ENCODE measurements around the gene FAM229B. TPM values are rescaled to one million over a fixed set of nuclear protein-coding genes. Genes with fewer than 3 reads are reported as not detected.

The FAM229B gene
- total and polyA plus RNA-seq, 4 experiments from 2014 or later, result 1.7 to 7.6 (median 2.9) TPM

GRCh38 chr6:112113918-112114317, 26.5 kb downstream of the FAM229B start:
- Histone ChIP-seq H3K4me1 (ENCODE audit: insufficient read depth, low read length) (no peaks in the 10 kb centered on the region), H3K36me3 (ENCODE audit: insufficient read depth, low read length) (no peaks in the 10 kb centered on the region), H3K27ac (ENCODE audit: low read depth, low read length) (no peak overlapping the region), H3K4me3 (ENCODE audit: low read length in 2 of 2) (no peak overlapping the region), H3K9me3 (ENCODE audit: control insufficient read depth in 1 of 2, low read length in 2 of 2) (no peaks in the 10 kb centered on the region), H3K27me3 (ENCODE audit: insufficient read depth, low read length) (no peaks in the 10 kb centered on the region)
- no peaks in the 10 kb centered on the region for H3K4me1 Mint-ChIP-seq
- intact Hi-C loops (cut with micrococcal nuclease), result no loop called here
- DNase-seq, result no peak
- H3K36me3 Mint-ChIP-seq, result no peaks in the 10 kb centered on the region
- ChIA-PET POLR2A (ENCODE audit: partially characterized antibody) (no interaction called here), CTCF (ENCODE audit: partially characterized antibody) (no interaction called here)
- peaks cover 10 to 17% of the 10 kb centered on the region in 2 donors for H3K27me3 Mint-ChIP-seq
- H3K27ac Mint-ChIP-seq, result no peak overlapping the region
- no peak overlapping the region for H3K4me3 Mint-ChIP-seq
- H3K9me3 Mint-ChIP-seq, result no peaks in the 10 kb centered on the region

DNA sequence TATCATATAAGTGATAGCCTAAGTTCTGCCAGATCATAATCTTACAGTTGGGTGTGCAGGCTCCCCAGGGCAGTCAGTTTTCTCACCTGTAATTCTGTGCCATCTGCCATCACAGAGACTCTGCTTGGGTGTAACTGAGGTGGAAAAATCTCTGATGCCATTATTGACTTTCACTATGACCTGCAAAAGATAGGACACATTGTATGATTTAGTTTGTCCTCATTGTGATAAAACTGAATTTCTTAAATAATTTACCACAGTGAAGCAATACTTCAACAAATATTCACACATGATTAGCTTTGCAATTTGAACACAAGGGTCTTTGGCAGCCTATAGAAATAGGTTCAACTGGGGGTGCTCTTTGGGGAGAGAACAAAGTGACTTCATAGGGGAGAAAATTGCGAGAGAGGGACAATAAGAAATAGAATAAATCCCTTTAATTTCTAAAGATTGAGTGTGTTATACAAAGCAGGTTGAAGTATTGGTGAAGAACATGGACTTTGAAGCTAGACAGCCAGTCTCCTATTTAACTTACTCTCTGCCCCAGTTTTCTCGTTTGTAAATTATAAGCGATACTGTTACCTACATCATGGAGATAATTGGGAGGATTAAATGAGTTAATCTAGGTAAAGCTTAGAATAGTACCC, 27.3 kb downstream of the FAM229B start:
- intact Hi-C loops (cut with micrococcal nuclease), result no loop called here
- CTCF ChIA-PET (ENCODE audit: partially characterized antibody), result no interaction called here
- no peak overlapping the region for H3K4me3 ChIP-seq (ENCODE audit: low read length in 2 of 2)
- H3K27ac Mint-ChIP-seq, result no peak overlapping the region
- H3K27me3 ChIP-seq (ENCODE audit: insufficient read depth, low read length), result no peaks in the 10 kb centered on the region
- H3K9me3 Mint-ChIP-seq, result no peaks in the 10 kb centered on the region
- DNase-seq, result no peak
- peaks cover 10 to 17% of the 10 kb centered on the region in 2 donors for H3K27me3 Mint-ChIP-seq
- no peaks in the 10 kb centered on the region for H3K9me3 ChIP-seq (ENCODE audit: control insufficient read depth in 1 of 2, low read length in 2 of 2)
- no peak overlapping the region for H3K4me3 Mint-ChIP-seq
- no peaks in the 10 kb centered on the region for H3K4me1 Mint-ChIP-seq
- H3K36me3 Mint-ChIP-seq, result no peaks in the 10 kb centered on the region
- no peaks in the 10 kb centered on the region for H3K4me1 ChIP-seq (ENCODE audit: insufficient read depth, low read length)
- H3K36me3 ChIP-seq (ENCODE audit: insufficient read depth, low read length), result no peaks in the 10 kb centered on the region
- POLR2A ChIA-PET (ENCODE audit: partially characterized antibody), result no interaction called here
- H3K27ac ChIP-seq (ENCODE audit: low read depth, low read length), result no peak overlapping the region

- ChIA-PET POLR2A (ENCODE audit: partially characterized antibody) (no interaction called here), CTCF (ENCODE audit: partially characterized antibody) (no interaction called here)
- H3K4me3 Mint-ChIP-seq, result no peak overlapping the region
These were observed 28.8 kb downstream of the FAM229B start for GRCh38 chr6:112116221-112116620.

GRCh38 chr6:112117554-112117953, 30.2 kb downstream of the FAM229B start:
- Histone ChIP-seq H3K36me3 (ENCODE audit: insufficient read depth, low read length) (no peaks in the 10 kb centered on the region), H3K27ac (ENCODE audit: low read depth, low read length) (no peak overlapping the region), H3K4me1 (ENCODE audit: insufficient read depth, low read length) (no peaks in the 10 kb centered on the region), H3K9me3 (ENCODE audit: control insufficient read depth in 1 of 2, low read length in 2 of 2) (no peaks in the 10 kb centered on the region), H3K27me3 (ENCODE audit: insufficient read depth, low read length) (no peaks in the 10 kb centered on the region), H3K4me3 (ENCODE audit: low read length in 2 of 2) (no peak overlapping the region)
- no peaks in the 10 kb centered on the region for H3K4me1 Mint-ChIP-seq
- POLR2A ChIA-PET (ENCODE audit: partially characterized antibody), result no interaction called here
- H3K4me3 Mint-ChIP-seq, result no peak overlapping the region
- CTCF ChIA-PET (ENCODE audit: partially characterized antibody), result no interaction called here
- no peaks in the 10 kb centered on the region for H3K9me3 Mint-ChIP-seq
- intact Hi-C loops (cut with micrococcal nuclease), result no loop called here
- peaks cover 6 to 12% of the 10 kb centered on the region in 2 donors for H3K27me3 Mint-ChIP-seq
- H3K27ac Mint-ChIP-seq, result no peak overlapping the region
- no peak for DNase-seq
- H3K36me3 Mint-ChIP-seq, result no peaks in the 10 kb centered on the region

More at GRCh38 chr6:112116221-112116620, 28.8 kb downstream of the FAM229B start:
- H3K36me3 ChIP-seq (ENCODE audit: insufficient read depth, low read length), result no peaks in the 10 kb centered on the region
- no peaks in the 10 kb centered on the region for H3K27me3 ChIP-seq (ENCODE audit: insufficient read depth, low read length)
- H3K27ac Mint-ChIP-seq, result no peak overlapping the region
- H3K36me3 Mint-ChIP-seq, result no peaks in the 10 kb centered on the region
- no peaks in the 10 kb centered on the region for H3K4me1 Mint-ChIP-seq
- H3K27ac ChIP-seq (ENCODE audit: low read depth, low read length), result no peak overlapping the region
- no peaks in the 10 kb centered on the region for H3K9me3 ChIP-seq (ENCODE audit: control insufficient read depth in 1 of 2, low read length in 2 of 2)
- no peaks in the 10 kb centered on the region for H3K9me3 Mint-ChIP-seq
- intact Hi-C loops (cut with micrococcal nuclease), result no loop called here
- no peak for DNase-seq
- no peaks in the 10 kb centered on the region for H3K4me1 ChIP-seq (ENCODE audit: insufficient read depth, low read length)
- no peak overlapping the region for H3K4me3 ChIP-seq (ENCODE audit: low read length in 2 of 2)
- peaks cover 10 to 15% of the 10 kb centered on the region in 2 donors for H3K27me3 Mint-ChIP-seq

DNA sequence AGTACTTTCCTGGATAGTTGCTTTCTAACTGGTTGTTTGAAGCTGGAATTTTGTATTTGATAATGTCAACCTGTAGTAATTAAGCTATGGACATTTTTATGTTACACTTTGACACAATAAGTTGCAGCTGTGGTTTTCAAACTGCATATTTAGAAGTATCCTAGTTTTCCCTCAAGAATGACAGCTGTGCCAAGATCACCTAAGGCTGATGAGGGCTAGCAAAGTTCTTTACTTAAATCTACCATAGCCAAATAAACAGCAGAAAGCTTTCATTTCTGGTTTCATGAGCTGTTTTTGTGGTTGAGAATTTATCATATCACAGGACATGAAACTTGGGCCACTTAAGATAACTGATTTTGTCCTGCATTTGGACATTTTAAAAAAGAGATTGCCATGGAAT, 30.6 kb downstream of the FAM229B start:
- Mint-ChIP-seq H3K9me3 (no peaks in the 10 kb centered on the region), H3K27me3 (peaks cover 6 to 13% of the 10 kb centered on the region in 2 donors), H3K4me3 (no peak overlapping the region), H3K36me3 (no peaks in the 10 kb centered on the region), H3K27ac (no peak overlapping the region), H3K4me1 (peaks cover 0 to 1% (median 0%) of the 10 kb centered on the region in 4 donors)
- intact Hi-C loops (cut with micrococcal nuclease), result no loop called here
- no peaks in the 10 kb centered on the region for H3K9me3 ChIP-seq (ENCODE audit: control insufficient read depth in 1 of 2, low read length in 2 of 2)
- no peak overlapping the region for H3K4me3 ChIP-seq (ENCODE audit: low read length in 2 of 2)
- H3K27me3 ChIP-seq (ENCODE audit: insufficient read depth, low read length), result no peaks in the 10 kb centered on the region
- no peak for DNase-seq
- ChIA-PET POLR2A (ENCODE audit: partially characterized antibody) (no interaction called here), CTCF (ENCODE audit: partially characterized antibody) (no interaction called here)
- H3K36me3 ChIP-seq (ENCODE audit: insufficient read depth, low read length), result no peaks in the 10 kb centered on the region
- H3K4me1 ChIP-seq (ENCODE audit: insufficient read depth, low read length), result no peaks in the 10 kb centered on the region
- H3K27ac ChIP-seq (ENCODE audit: low read depth, low read length), result no peak overlapping the region

DNA sequence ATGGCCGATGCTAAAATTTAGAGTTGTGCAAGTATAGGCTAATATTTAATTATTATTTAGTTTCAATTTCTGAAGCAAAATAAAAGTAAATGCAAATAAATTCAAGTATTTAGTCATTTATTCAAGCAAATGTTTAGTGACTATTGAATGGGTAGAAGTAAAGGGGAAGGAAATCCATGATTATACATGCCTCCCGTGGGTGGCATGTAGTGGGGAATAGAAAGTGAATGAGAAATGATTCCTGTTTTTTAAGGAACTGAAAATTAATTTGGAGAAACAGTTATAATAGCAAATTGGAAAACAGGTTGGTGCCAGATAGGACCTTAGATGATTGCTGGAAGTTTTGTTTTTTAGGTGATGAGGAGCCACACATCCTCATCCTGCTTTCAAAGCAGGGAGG, 35.4 kb downstream of the FAM229B start:
- POLR2A ChIA-PET (ENCODE audit: partially characterized antibody), result no interaction called here
- CTCF ChIA-PET (ENCODE audit: partially characterized antibody), result no interaction called here
- no peak overlapping the region for H3K27ac Mint-ChIP-seq

DNA sequence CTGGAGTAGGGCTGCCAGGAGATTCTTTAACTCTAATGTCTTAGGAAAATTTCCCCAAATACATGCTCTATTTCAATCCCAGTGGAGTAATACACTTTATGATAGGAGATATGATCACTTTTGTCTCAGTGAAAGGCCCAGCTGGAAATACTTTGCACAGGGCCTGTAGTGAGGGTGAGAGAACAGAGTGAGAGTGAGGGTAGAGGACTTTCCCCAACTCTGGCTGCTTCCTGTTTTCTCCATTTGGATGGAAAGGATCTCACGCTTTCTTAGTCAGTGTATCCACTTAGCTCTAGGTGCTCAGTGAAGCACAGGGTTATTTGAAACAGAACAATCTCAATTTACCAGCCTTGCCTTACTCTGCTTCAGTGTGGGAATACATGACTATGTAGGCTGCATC, 36.6 kb downstream of the FAM229B start:
- no peaks in the 10 kb centered on the region for H3K9me3 ChIP-seq (ENCODE audit: control insufficient read depth in 1 of 2, low read length in 2 of 2)
- H3K27me3 Mint-ChIP-seq, result peaks cover 10 to 11% of the 10 kb centered on the region in 2 donors
- H3K36me3 Mint-ChIP-seq, result no peaks in the 10 kb centered on the region
- H3K4me1 Mint-ChIP-seq, result peaks cover 0 to 2% (median 0%) of the 10 kb centered on the region in 4 donors
- H3K4me1 ChIP-seq (ENCODE audit: insufficient read depth, low read length), result no peaks in the 10 kb centered on the region
- ChIA-PET CTCF (ENCODE audit: partially characterized antibody) (interaction anchor here (1.5 kb wide), 1 partner anchor 37 kb away, joined by 3 read pairs; the partner anchor contains the start of gene TUBE1), POLR2A (ENCODE audit: partially characterized antibody) (no interaction called here)
- no peak overlapping the region for H3K4me3 Mint-ChIP-seq
- H3K27ac Mint-ChIP-seq, result no peak overlapping the region
- H3K36me3 ChIP-seq (ENCODE audit: insufficient read depth, low read length), result no peaks in the 10 kb centered on the region
- H3K27ac ChIP-seq (ENCODE audit: low read depth, low read length), result no peak overlapping the region
- no peaks in the 10 kb centered on the region for H3K27me3 ChIP-seq (ENCODE audit: insufficient read depth, low read length)
- H3K4me3 ChIP-seq (ENCODE audit: low read length in 2 of 2), result no peak overlapping the region
- intact Hi-C loops (cut with micrococcal nuclease), result no loop called here
- no peaks in the 10 kb centered on the region for H3K9me3 Mint-ChIP-seq
- no peak for DNase-seq

More for the DNA sequence above, 35.4 kb downstream of the FAM229B start:
- Mint-ChIP-seq H3K27me3 (peaks cover 8 to 10% of the 10 kb centered on the region in 2 donors), H3K36me3 (no peaks in the 10 kb centered on the region), H3K4me3 (no peak overlapping the region), H3K4me1 (peaks cover 0 to 2% (median 0%) of the 10 kb centered on the region in 4 donors), H3K9me3 (no peaks in the 10 kb centered on the region)
- intact Hi-C loops (cut with micrococcal nuclease), result no loop called here
- Histone ChIP-seq H3K4me1 (ENCODE audit: insufficient read depth, low read length) (no peaks in the 10 kb centered on the region), H3K4me3 (ENCODE audit: low read length in 2 of 2) (no peak overlapping the region), H3K27ac (ENCODE audit: low read depth, low read length) (no peak overlapping the region), H3K36me3 (ENCODE audit: insufficient read depth, low read length) (no peaks in the 10 kb centered on the region), H3K27me3 (ENCODE audit: insufficient read depth, low read length) (no peaks in the 10 kb centered on the region), H3K9me3 (ENCODE audit: control insufficient read depth in 1 of 2, low read length in 2 of 2) (no peaks in the 10 kb centered on the region)
- DNase-seq, result no peak
